RWPE1 (cell line): ENCODE measurements around the gene DYNLT1.
"Not testable (repeated sequence)": the region's sequence is repeated elsewhere in the genome, so short reads cannot be mapped to it uniquely, and the experiment has no call there.

Source experiments
- CTCF ChIA-PET: fragments of 350-600 bp; sonication (Branson Sonifier 250); formaldehyde crosslinking; extraction: SDS; loops from one replicate; lab custom pipeline; 2021; lab: Yijun Ruan, JAX
- POLR2A ChIA-PET: fragments of 400-600 bp; formaldehyde crosslinking; extraction: SDS; loops from one replicate; lab custom pipeline; 2020; ENCODE audit warnings: antibody characterized with exemption; ENCODE audit not compliant: low non-redundant PET; lab: Yijun Ruan, JAX
- DNase-seq: peaks from one replicate; pipeline ENCODE4 v3.0.0; 2012; ENCODE audit warnings: low spot score
- H3K27ac ChIP-seq: fragments of 450-650 bp; 2 replicates; pipeline ENCODE4 v1.5.1; 2017
- CTCF ChIP-seq: fragments of 450-650 bp; conservative IDR thresholded peaks from 2 replicates; pipeline ENCODE4 v1.5.1; 2017; ENCODE audit warnings: low read depth, mild to moderate bottlenecking

Gene DYNLT1

DNA sequence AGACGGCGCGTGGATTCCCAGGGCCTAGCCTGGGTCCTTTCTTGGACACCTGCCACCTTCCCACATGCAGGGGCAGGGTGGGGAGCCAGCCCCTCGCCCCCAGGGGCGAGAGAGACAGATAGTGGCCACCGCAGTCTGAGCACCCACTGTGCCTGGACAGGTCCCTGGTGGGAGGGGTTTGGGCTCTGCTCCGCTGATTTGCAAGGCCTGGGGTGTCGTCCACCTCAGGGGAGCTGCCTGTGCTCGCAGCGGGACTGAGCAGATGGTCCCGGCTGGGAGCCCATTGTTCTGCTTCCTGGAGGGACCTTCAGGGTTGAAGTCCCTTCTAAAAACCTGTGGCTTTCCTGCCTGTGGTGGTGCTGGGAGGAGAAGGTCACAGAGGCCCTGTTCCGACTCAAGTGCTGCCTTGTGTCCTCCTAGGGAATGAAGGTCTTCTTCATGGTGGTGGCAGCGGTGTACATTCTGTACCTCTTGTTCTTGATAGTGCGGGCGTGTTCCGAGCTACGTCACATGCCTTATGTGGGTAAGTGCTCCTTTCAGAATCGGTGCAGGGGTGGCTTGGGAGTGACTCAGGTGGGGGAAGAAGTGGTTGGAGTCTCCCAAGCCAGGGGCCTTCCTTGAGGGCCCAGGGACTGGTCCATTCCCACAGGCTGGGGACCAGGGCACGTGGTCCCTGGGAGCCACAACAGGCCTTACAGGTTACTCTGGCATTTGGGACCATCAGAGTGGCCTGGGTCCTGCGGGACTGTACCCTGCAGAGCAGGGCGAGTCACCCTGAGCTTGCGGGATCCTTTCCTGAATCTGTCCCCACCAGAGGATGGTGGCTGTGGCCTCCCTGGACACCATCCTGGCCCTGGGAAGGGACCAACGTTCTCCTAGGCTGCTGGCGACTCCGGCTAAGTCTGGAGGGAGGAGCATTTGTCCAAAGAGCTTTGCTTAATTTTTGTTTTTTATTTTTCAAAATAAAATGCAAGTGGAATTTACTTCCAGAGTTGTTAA is 19.6 kb downstream of the DYNLT1 start:
- DNase-seq = no peak
- ChIA-PET POLR2A (no interaction called here), CTCF (interaction anchor here (0.8 kb wide), 1 partner anchor 482 kb away, joined by 3 read pairs; no protein-coding TSS in a partner anchor)
- TF ChIP-seq CTCF = no peak
- peak overlapping the region; percentile 27 for H3K27ac ChIP-seq

GRCh38 chr6:158622545-158623190 is 21.9 kb downstream of the DYNLT1 start:
- ChIA-PET POLR2A (no interaction called here), CTCF (no interaction called here)

GRCh38 chr6:158621694-158622544 is 22.6 kb downstream of the DYNLT1 start:
- H3K27ac ChIP-seq = no peak overlapping the region
- TF ChIP-seq CTCF = no peak
- ChIA-PET POLR2A (no interaction called here), CTCF (interaction anchor here (1.2 kb wide), 1 partner anchor 69 kb away, joined by 5 read pairs; no protein-coding TSS in a partner anchor)
- DNase-seq = no peak

More at GRCh38 chr6:158622545-158623190, 21.9 kb downstream of the DYNLT1 start:
- no peak overlapping the region for H3K27ac ChIP-seq
- no peak for TF ChIP-seq CTCF
- no peak for DNase-seq

DNA sequence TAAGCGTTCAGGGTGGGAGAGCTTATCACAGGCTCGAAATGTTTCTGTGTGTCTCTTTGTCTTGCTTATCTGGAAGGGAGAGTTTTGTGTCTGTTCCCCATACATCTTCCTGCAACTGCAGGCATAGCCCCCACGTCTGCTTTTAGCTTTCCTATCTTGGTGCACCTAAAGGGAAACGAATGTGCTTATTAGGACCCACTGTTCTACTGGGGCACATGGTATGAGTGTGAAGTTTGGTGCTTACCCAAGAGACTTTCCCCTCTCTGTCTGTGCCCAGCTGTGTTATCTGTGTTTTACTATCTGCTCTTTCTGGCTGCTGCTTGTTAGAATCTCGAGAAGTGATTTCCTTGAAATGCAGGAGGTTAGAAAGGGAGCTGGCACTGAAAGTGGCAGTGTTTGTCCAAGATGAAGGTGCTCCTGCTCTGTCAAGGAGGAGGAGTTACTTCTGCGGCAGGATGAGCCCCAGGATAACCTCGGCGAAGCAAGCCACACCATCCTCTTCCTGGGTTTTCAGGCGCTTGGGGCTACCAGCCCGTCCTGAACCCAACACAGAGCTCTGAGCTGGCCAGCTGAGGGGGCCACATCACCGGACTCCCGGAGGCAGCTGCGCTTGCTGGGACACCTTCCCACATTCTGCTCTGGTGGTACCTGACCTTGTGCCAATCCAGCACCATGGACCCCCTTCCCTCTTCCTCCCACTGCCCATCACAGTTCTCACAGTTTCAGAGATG is 23.4 kb downstream of the DYNLT1 start:
- DNase-seq = no peak
- no peak overlapping the region for H3K27ac ChIP-seq
- no peak for TF ChIP-seq CTCF
- POLR2A ChIA-PET = no interaction called here
- CTCF ChIA-PET = interaction anchor here (1.1 to 1.2 kb wide), 2 partner anchors 24 to 70 kb away, joined by 3 to 5 read pairs; no protein-coding TSS in a partner anchor

DNA sequence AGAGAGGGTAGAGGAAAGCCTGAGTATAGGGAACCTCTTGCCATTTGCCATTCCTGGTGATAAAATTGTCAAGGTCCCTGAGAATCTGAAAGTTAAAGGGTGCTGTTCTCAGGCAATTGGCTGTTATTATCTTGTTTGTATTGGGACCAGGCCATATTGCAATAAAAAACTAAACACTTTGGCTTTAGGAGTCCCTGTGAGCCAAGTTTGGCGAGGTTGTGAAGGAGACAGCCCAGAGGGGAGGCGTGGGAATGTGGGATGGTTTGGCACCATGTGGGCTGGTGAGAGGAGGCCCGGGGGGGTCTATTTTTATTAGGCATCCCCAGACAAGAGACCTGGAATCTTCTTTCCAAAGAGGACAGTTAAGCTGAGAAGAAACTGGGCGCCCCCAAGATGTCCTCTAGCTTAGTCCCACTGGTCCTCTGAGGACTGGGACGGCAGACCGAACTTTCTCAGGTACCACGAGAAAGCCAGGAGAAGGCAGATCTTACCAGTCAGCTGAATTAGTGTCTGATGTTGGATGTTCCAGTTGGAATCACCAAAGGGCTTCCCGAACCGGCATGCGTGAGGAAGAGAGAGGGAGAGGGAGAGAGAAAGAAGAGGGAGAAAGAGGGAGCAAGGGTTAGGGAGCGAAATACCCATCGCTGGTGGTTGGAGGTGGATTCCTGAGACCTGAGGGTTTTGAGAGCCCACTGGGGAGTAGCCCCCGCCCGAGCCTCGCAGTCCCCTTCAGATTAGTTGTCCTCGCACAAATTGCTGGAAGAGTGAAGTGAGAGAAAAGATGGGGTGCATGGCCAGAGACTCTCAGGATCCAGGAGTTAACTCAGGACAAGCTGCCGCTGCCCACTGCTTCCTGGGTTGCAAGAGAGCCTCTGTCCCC is 24.4 kb downstream of the DYNLT1 start:
- ChIA-PET POLR2A (no interaction called here), CTCF (interaction anchor here (1.1 kb wide), 1 partner anchor 23 kb away, joined by 3 read pairs; no protein-coding TSS in a partner anchor)
- no peak for TF ChIP-seq CTCF
- no peak overlapping the region for H3K27ac ChIP-seq
- DNase-seq = no peak

GRCh38 chr6:158618289-158618688 is 26.3 kb downstream of the DYNLT1 start:
- CTCF ChIA-PET, H3K27ac ChIP-seq, DNase-seq, POLR2A ChIA-PET: not testable (repeated sequence)

- CTCF ChIA-PET, DNase-seq, H3K27ac ChIP-seq, POLR2A ChIA-PET: not testable (repeated sequence)
Measured at GRCh38 chr6:158614606-158615005, 29.9 kb downstream of the DYNLT1 start.
